HCT116 (cell line): ENCODE results near the gene ZNF423. TPM values are rescaled to one million over a fixed set of nuclear protein-coding genes. Genes with fewer than 3 reads are reported as not detected.

Experiments
- ATAC-seq: fragments of 200-7000 bp; cut with Tn5 transposase; 2 replicates; pipeline ENCODE4 v1.9.1; 2020; ENCODE audit warnings: mild to moderate bottlenecking, moderate library complexity
- BruUV-seq: library from RNA; stranded (reverse); fragments of 400-500 nt; replicated peaks from 2 replicates; lab custom pipeline; 2021; lab: Mats Ljungman, UMichigan
- CTCF ChIA-PET: fragments of 300-600 bp; sonication (Branson Sonifier 250); formaldehyde crosslinking; loops from one replicate; lab custom pipeline; 2021; ENCODE audit warnings: antibody characterized with exemption; lab: Charles Lee
- POLR2A ChIA-PET: fragments of 300-600, 350-600 bp; sonication (Branson Sonifier 250); formaldehyde crosslinking; loops from one replicate; lab custom pipeline; 2021; ENCODE audit warnings: antibody characterized with exemption; lab: Charles Lee
- RAD21 ChIA-PET, 2 experiments: fragments of 300-600 bp; sonication (Branson Sonifier 250); formaldehyde crosslinking; loops; one replicate each; lab custom pipeline; 2023; ENCODE audit warnings: low total read pairs in 2 of 2; ENCODE audit not compliant: uncharacterized antibody in 2 of 2, unreplicated experiment in 2 of 2, low non-redundant PET in 1 of 2; lab: Charles Lee
- DNase-seq: peaks from one replicate; pipeline ENCODE4 v3.0.0-alpha.2; 2010; ENCODE audit warnings: low read depth, low spot score
- H2AFZ ChIP-seq: fragments of 200-600 bp; shearing (Covaris generic), sonication (generic); 2 replicates; pipeline ENCODE4 v1.6.1; 2017; ENCODE audit warnings: low read depth, mixed run types, mixed read lengths, antibody characterized with exemption, low read length; ENCODE audit not compliant: poor library complexity, severe bottlenecking
- H3K27ac ChIP-seq: 2 replicates; pipeline ENCODE4 v1.5.1; 2012; ENCODE audit warnings: low read depth, low read length
- H3K27me3 ChIP-seq: fragments of 200-600 bp; sonication (generic); 2 replicates; pipeline ENCODE4 v1.6.1; 2016; ENCODE audit warnings: mixed run types, low read length, mixed read lengths; ENCODE audit not compliant: insufficient read depth
- H3K36me3 ChIP-seq, 2 experiments: fragments of 200-500 bp in 1 of 2; fragments of 200-600 bp in 1 of 2; sonication (Bioruptor generic) in 1 of 2; sonication (generic) in 1 of 2; 2 replicates each; pipeline versions ENCODE4 v1.5.1 to v1.6.1; 2014 to 2016; ENCODE audit warnings: low read length in 2 of 2, inconsistent platforms in 1 of 2, mixed read lengths in 1 of 2, mixed run types in 1 of 2; ENCODE audit not compliant: insufficient read depth in 2 of 2, control insufficient read depth in 1 of 2
- H3K4me1 ChIP-seq, 2 experiments: fragments of 200-600 bp in 1 of 2; sonication (generic) in 1 of 2; 2 replicates each; pipeline versions ENCODE4 v1.5.1 to v1.6.1; 2012 to 2017; ENCODE audit warnings: low read length in 2 of 2, inconsistent platforms in 1 of 2, mild to moderate bottlenecking in 1 of 2, mixed read lengths in 1 of 2, mixed run types in 1 of 2, moderate library complexity in 1 of 2; ENCODE audit not compliant: insufficient read depth in 2 of 2, control insufficient read depth in 1 of 2
- H3K4me2 ChIP-seq: fragments of 200-600 bp; sonication (generic); 2 replicates; pipeline ENCODE4 v1.6.1; 2017; ENCODE audit warnings: mixed run types, low read length, mixed read lengths
- H3K4me3 ChIP-seq, 2 experiments: fragments of 200-600 bp in 1 of 2; sonication (generic) in 1 of 2; replicated peaks in 1 of 2; 2 replicates each; pipeline ENCODE4 v1.5.1; 2011 to 2016; ENCODE audit warnings: low read length in 2 of 2, control low read depth in 1 of 2, low read depth in 1 of 2, mild to moderate bottlenecking in 1 of 2, mixed read lengths in 1 of 2, mixed run types in 1 of 2
- H3K79me2 ChIP-seq: fragments of 200-600 bp; sonication (generic); 2 replicates; pipeline ENCODE4 v1.6.1; 2017; ENCODE audit warnings: mild to moderate bottlenecking, mixed run types, low read length, moderate library complexity, mixed read lengths; ENCODE audit not compliant: insufficient read depth
- H3K9ac ChIP-seq: fragments of 200-600 bp; sonication (generic); 2 replicates; pipeline ENCODE4 v1.6.1; 2016; ENCODE audit warnings: low read length, mixed read lengths
- H3K9me2 ChIP-seq: fragments of 200-600 bp; sonication (generic), shearing (Covaris generic); 2 replicates; pipeline ENCODE4 v1.6.1; 2017; ENCODE audit warnings: mixed run types, mild to moderate bottlenecking, moderate library complexity; ENCODE audit not compliant: insufficient read depth
- H3K9me3 ChIP-seq, 2 experiments: fragments of 200-500 bp in 1 of 2; fragments of 200-600 bp in 1 of 2; sonication (Bioruptor generic) in 1 of 2; sonication (generic) in 1 of 2; 2 replicates each; pipeline ENCODE4 v1.6.1; 2014 to 2017; ENCODE audit warnings: low read length in 2 of 2, mixed read lengths in 2 of 2, inconsistent platforms in 1 of 2, low read depth in 1 of 2, mild to moderate bottlenecking in 1 of 2, mixed run types in 1 of 2, moderate library complexity in 1 of 2; ENCODE audit not compliant: control insufficient read depth in 1 of 2, insufficient read depth in 1 of 2
- H4K20me1 ChIP-seq: fragments of 200-600 bp; sonication (generic), shearing (Covaris generic); 2 replicates; pipeline ENCODE4 v1.6.1; 2017; ENCODE audit warnings: mixed run types, mild to moderate bottlenecking, moderate library complexity; ENCODE audit not compliant: insufficient read depth
- CBX3 ChIP-seq: IDR thresholded peaks from 2 replicates; pipeline ENCODE4 v1.6.1; 2012; ENCODE audit warnings: low read depth
- EGR1 ChIP-seq: IDR thresholded peaks from 2 replicates; pipeline ENCODE4 v1.6.1; 2012; ENCODE audit warnings: low read depth
- FOSL1 ChIP-seq: IDR thresholded peaks from 2 replicates; pipeline ENCODE4 v1.6.1; 2012; ENCODE audit warnings: low read depth
- POLR2A ChIP-seq: IDR thresholded peaks from 2 replicates; pipeline ENCODE4 v1.7.0; 2011; ENCODE audit warnings: borderline replicate concordance; ENCODE audit not compliant: insufficient read depth, insufficient read length; ENCODE audit errors: extremely low read depth
- SIN3A ChIP-seq: IDR thresholded peaks from 2 replicates; pipeline ENCODE4 v1.6.1; 2012; ENCODE audit warnings: low read depth
- SP1 ChIP-seq: IDR thresholded peaks from 2 replicates; pipeline ENCODE4 v1.6.1; 2012; ENCODE audit warnings: low read depth
- SRF ChIP-seq: IDR thresholded peaks from 2 replicates; pipeline ENCODE4 v1.6.1; 2012; ENCODE audit warnings: low read depth
- TCF7L2 ChIP-seq: IDR thresholded peaks from 2 replicates; pipeline ENCODE4 v1.7.0; 2011; ENCODE audit warnings: borderline replicate concordance, inconsistent platforms; ENCODE audit not compliant: insufficient read depth, insufficient read length; ENCODE audit errors: extremely low read depth
- YY1 ChIP-seq: IDR thresholded peaks from 2 replicates; pipeline ENCODE4 v1.6.1; 2011; ENCODE audit warnings: low read length, low read depth, moderate library complexity, mild to moderate bottlenecking; ENCODE audit not compliant: insufficient replicate concordance; ENCODE audit errors: extremely low read depth
- ZFX ChIP-seq: fragments of 450-650 bp; IDR thresholded peaks from 2 replicates; pipeline ENCODE4 v1.6.1; 2017
- ZNF274 ChIP-seq: fragments of 200-500 bp; sonication (Bioruptor generic); IDR thresholded peaks from 2 replicates; pipeline ENCODE4 v1.6.1; 2014; ENCODE audit warnings: mild to moderate bottlenecking, low read depth, low read length, inconsistent platforms
- intact Hi-C: fragments of 100-400 bp; cut with micrococcal nuclease; formaldehyde crosslinking; loops from 2 replicates; pipeline ENCODE4 v1.10.0; 2022
- total RNA-seq: library from RNA; stranded (reverse); gene quantifications from one replicate; pipeline ENCODE4 v1.2.1, GENCODE V29; 2021; ENCODE audit not compliant: unreplicated experiment
- TF ChIP-seq, protein P1 (sequence below): IDR thresholded peaks from 2 replicates; pipeline ENCODE4 v1.6.1; 2012; ENCODE audit warnings: low read depth
- TF ChIP-seq, protein P2 (sequence below): IDR thresholded peaks from 2 replicates; pipeline ENCODE4 v1.6.1; 2012

Gene ZNF423
- total RNA-seq, 1 experiment from 2014 or later = 0.22 TPM

DNA sequence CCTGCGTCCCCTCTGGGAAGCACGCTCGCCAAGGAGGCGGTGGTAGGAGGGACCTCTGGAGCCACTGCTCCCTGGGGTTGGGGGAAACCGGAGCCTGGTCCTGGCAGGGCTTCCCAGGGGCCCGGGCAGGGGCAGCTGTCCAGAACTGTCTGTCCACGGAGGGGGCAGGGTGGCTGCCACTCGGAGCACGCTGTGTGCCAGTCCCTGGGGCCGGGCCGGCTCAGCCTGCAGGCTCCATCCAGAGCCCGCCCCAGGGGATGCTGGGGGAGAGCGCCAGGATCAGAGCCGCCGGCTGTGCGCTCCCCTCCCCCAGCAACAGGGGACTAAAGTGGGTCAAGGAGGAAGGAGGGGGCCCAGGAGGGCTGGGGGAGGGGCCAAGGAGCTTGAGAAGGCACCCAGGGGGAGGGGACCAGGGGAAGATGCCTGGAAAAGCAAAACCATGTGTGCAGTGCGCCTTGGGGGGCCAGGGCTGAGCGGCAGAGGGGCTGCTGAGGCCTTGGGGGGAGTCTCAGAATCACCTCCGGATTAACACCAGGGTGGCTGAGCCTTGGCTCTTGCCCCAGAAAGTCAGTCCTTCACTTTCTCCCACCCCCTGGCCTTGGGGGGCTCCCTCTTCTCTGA lies 21.3 kb downstream of the ZNF423 start:
- no peaks in the 10 kb centered on the region for H3K79me2 ChIP-seq
- H3K27me3 ChIP-seq = no peaks in the 10 kb centered on the region

GRCh38 chr16:49833796-49834530 lies 21.9 kb downstream of the ZNF423 start:
- Histone ChIP-seq H3K4me3 (no peak overlapping the region), H3K9me2 (no peaks in the 10 kb centered on the region), H3K9ac (no peak overlapping the region), H4K20me1 (no peaks in the 10 kb centered on the region), H2AFZ (no peak overlapping the region), H3K9me3 (no peaks in the 10 kb centered on the region), H3K4me2 (no peak overlapping the region), H3K4me1 (no peaks in the 10 kb centered on the region), H3K27me3 (no peaks in the 10 kb centered on the region; the same call in 1 of the 2 replicates), H3K36me3 (no peaks in the 10 kb centered on the region), H3K27ac (no peak overlapping the region), H3K79me2 (no peaks in the 10 kb centered on the region)
- ChIA-PET CTCF (no interaction called here), RAD21 (no interaction called here), POLR2A (no interaction called here)
- BruUV-seq = no TSS peak
- intact Hi-C loops = no loop called here
- ATAC-seq (no peak), DNase-seq (no peak)
- TF ChIP-seq, protein P1, sequence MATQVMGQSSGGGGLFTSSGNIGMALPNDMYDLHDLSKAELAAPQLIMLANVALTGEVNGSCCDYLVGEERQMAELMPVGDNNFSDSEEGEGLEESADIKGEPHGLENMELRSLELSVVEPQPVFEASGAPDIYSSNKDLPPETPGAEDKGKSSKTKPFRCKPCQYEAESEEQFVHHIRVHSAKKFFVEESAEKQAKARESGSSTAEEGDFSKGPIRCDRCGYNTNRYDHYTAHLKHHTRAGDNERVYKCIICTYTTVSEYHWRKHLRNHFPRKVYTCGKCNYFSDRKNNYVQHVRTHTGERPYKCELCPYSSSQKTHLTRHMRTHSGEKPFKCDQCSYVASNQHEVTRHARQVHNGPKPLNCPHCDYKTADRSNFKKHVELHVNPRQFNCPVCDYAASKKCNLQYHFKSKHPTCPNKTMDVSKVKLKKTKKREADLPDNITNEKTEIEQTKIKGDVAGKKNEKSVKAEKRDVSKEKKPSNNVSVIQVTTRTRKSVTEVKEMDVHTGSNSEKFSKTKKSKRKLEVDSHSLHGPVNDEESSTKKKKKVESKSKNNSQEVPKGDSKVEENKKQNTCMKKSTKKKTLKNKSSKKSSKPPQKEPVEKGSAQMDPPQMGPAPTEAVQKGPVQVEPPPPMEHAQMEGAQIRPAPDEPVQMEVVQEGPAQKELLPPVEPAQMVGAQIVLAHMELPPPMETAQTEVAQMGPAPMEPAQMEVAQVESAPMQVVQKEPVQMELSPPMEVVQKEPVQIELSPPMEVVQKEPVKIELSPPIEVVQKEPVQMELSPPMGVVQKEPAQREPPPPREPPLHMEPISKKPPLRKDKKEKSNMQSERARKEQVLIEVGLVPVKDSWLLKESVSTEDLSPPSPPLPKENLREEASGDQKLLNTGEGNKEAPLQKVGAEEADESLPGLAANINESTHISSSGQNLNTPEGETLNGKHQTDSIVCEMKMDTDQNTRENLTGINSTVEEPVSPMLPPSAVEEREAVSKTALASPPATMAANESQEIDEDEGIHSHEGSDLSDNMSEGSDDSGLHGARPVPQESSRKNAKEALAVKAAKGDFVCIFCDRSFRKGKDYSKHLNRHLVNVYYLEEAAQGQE = no peak
- TF ChIP-seq, protein P2, sequence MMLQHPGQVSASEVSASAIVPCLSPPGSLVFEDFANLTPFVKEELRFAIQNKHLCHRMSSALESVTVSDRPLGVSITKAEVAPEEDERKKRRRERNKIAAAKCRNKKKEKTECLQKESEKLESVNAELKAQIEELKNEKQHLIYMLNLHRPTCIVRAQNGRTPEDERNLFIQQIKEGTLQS = no peak
- no peak for TF ChIP-seq ZFX
- TF ChIP-seq TCF7L2 = no peak
- no peak for TF ChIP-seq POLR2A
- TF ChIP-seq FOSL1 = no peak
- TF ChIP-seq ZNF274 = no peak
- TF ChIP-seq YY1 = no peak
- no peak for TF ChIP-seq SIN3A
- no peak for TF ChIP-seq SRF
- TF ChIP-seq EGR1 = no peak
- no peak for TF ChIP-seq SP1

More for the DNA sequence above, 21.3 kb downstream of the ZNF423 start:
- H3K36me3 ChIP-seq = no peaks in the 10 kb centered on the region
- DNase-seq (no peak), ATAC-seq (no peak)
- BruUV-seq = no TSS peak
- no peaks in the 10 kb centered on the region for H3K9me3 ChIP-seq
- H3K4me1 ChIP-seq = no peaks in the 10 kb centered on the region
- no peak for TF ChIP-seq CBX3
- no peak for TF ChIP-seq FOSL1
- no peak overlapping the region for H3K4me3 ChIP-seq
- H3K9me2 ChIP-seq = no peaks in the 10 kb centered on the region
- H3K27ac ChIP-seq = no peak overlapping the region
- ChIA-PET CTCF (no interaction called here), RAD21 (no interaction called here), POLR2A (no interaction called here)
- H3K9ac ChIP-seq = no peak overlapping the region
- H2AFZ ChIP-seq = no peak overlapping the region
- no peak overlapping the region for H3K4me2 ChIP-seq
- no peaks in the 10 kb centered on the region for H4K20me1 ChIP-seq
- intact Hi-C loops = no loop called here
